K562 (cell line): Measurements from ENCODE around the gene MGAT4B. TPM values are rescaled to one million over a fixed set of nuclear protein-coding genes. Genes with fewer than 3 reads are reported as not detected.

Source experiments
- ATAC-seq: fragments of 200-7000 bp; cut with Tn5 transposase; 3 replicates; pipeline ENCODE4 v1.9.1; 2020; ENCODE audit warnings: moderate library complexity
- BruUV-seq: library from RNA; stranded (reverse); fragments of 400-500 nt; replicated peaks from 2 replicates; lab custom pipeline; 2021; lab: Mats Ljungman, UMichigan
- CTCF ChIA-PET: fragments of 300-600 bp; formaldehyde crosslinking; extraction: SDS; loops from one replicate; lab custom pipeline; 2021; ENCODE audit warnings: low intra/inter-chr PET ratio; lab: Yijun Ruan, JAX
- POLR2A ChIA-PET: fragments of 300-600, 350-650 bp; sonication (Branson Sonifier 250); formaldehyde crosslinking; extraction: SDS; loops from one replicate; lab custom pipeline; 2021; ENCODE audit warnings: antibody characterized with exemption, inconsistent platforms; lab: Yijun Ruan, JAX
- DNase-seq, 4 experiments: peaks; one replicate each; pipeline versions ENCODE4 v3.0.0 to v3.0.0-alpha.2; 2011 to 2018; ENCODE audit warnings: low spot score in 3 of 4, mixed read lengths in 3 of 4; ENCODE audit errors: extremely low read depth in 1 of 4
- FAIRE-seq: peaks from 2 replicates; lab custom pipeline; 2011; peaks lifted over from hg19 to GRCh38; lab: Jason Lieb, UNC
- H2AFZ ChIP-seq: 2 replicates; pipeline ENCODE4 v1.6.0; 2011; ENCODE audit warnings: low read depth, low read length, control low read depth, inconsistent platforms
- H3K27ac ChIP-seq: fragments of 200-600 bp; 3 replicates; pipeline ENCODE4 v1.8.0; 2011; ENCODE audit warnings: low read depth, mild to moderate bottlenecking, control low read depth, inconsistent platforms, low read length, moderate library complexity, mixed read lengths; ENCODE audit errors: extremely low read depth
- H3K27me3 ChIP-seq, 2 experiments: fragments of 300-600 bp in 1 of 2; 2 replicates in 1 of 2; 3 replicates in 1 of 2; pipeline versions ENCODE4 v1.6.0 to v1.8.0; 2011; ENCODE audit warnings: inconsistent platforms in 2 of 2, low read length in 2 of 2, mild to moderate bottlenecking in 1 of 2, mixed read lengths in 1 of 2, moderate library complexity in 1 of 2; ENCODE audit not compliant: control insufficient read depth in 2 of 2, insufficient read depth in 2 of 2
- H3K36me3 ChIP-seq: fragments of 300-600 bp; 3 replicates; pipeline ENCODE4 v1.8.0; 2011; ENCODE audit warnings: mild to moderate bottlenecking, low read length, inconsistent platforms; ENCODE audit not compliant: control insufficient read depth, insufficient read depth
- H3K4me1 ChIP-seq, 2 experiments: fragments of 200-600 bp in 1 of 2; replicated peaks in 1 of 2; 2 replicates in 1 of 2; 3 replicates in 1 of 2; pipeline versions ENCODE4 v1.5.1 to v1.8.0; 2011; ENCODE audit warnings: inconsistent platforms in 2 of 2, low read length in 2 of 2, mild to moderate bottlenecking in 1 of 2, mixed read lengths in 1 of 2, moderate library complexity in 1 of 2; ENCODE audit not compliant: control insufficient read depth in 2 of 2, insufficient read depth in 2 of 2
- H3K4me2 ChIP-seq: 2 replicates; pipeline ENCODE4 v1.6.1; 2011; ENCODE audit warnings: low read length, control low read depth, inconsistent platforms, mixed read lengths; ENCODE audit not compliant: insufficient read depth
- H3K4me3 ChIP-seq: fragments of 200-600 bp; sonication (generic), shearing (Covaris generic); 2 replicates; pipeline ENCODE4 v1.5.1; 2016; ENCODE audit warnings: control low read depth, inconsistent platforms
- H3K79me2 ChIP-seq: fragments of 200-600 bp; 3 replicates; pipeline ENCODE4 v1.8.0; 2011; ENCODE audit warnings: low read length, inconsistent platforms; ENCODE audit not compliant: control insufficient read depth, insufficient read depth
- H3K9ac ChIP-seq, 2 experiments: 2 replicates each; pipeline versions ENCODE4 v1.6.0 to v1.6.1; 2011; ENCODE audit warnings: low read depth in 2 of 2, low read length in 2 of 2, control low read depth in 1 of 2, inconsistent platforms in 1 of 2, mild to moderate bottlenecking in 1 of 2, mixed read lengths in 1 of 2; ENCODE audit not compliant: insufficient read depth in 1 of 2
- H3K9me1 ChIP-seq: one replicate; pipeline ENCODE4 v1.6.0; 2011; ENCODE audit warnings: inconsistent platforms, mild to moderate bottlenecking, low read length, moderate library complexity; ENCODE audit not compliant: control insufficient read depth, insufficient read depth
- H3K9me3 ChIP-seq: replicated peaks from 2 replicates; pipeline ENCODE4 v1.5.1; 2011; ENCODE audit warnings: low read depth, low read length, inconsistent platforms; ENCODE audit not compliant: control insufficient read depth, insufficient read depth
- H4K20me1 ChIP-seq: replicated peaks from 2 replicates; pipeline ENCODE4 v1.6.1; 2011; ENCODE audit warnings: low read length, inconsistent platforms, mixed read lengths; ENCODE audit not compliant: control insufficient read depth, insufficient read depth
- ATF7 ChIP-seq: fragments of 450-650 bp; IDR thresholded peaks from 2 replicates; pipeline ENCODE4 v1.7.1; 2014; ENCODE audit warnings: mild to moderate bottlenecking, moderate library complexity
- CXXC5 ChIP-seq: fragments of 250-450 bp; sonication (Bioruptor Pico); IDR thresholded peaks from 2 replicates; pipeline ENCODE4 v1.8.0; 2022; ENCODE audit warnings: inconsistent platforms, mild to moderate bottlenecking, moderate library complexity
- ESRRA ChIP-seq: fragments of 450-650 bp; IDR thresholded peaks from 2 replicates; pipeline ENCODE4 v1.6.1; 2014; ENCODE audit warnings: low read depth, mild to moderate bottlenecking, moderate library complexity, borderline replicate concordance
- FOXJ2 ChIP-seq: fragments of 200-800 bp; sonication (Bioruptor generic); IDR thresholded peaks from 2 replicates; pipeline ENCODE4 v1.6.1; 2016; ENCODE audit warnings: missing genetic modification characterization, missing compliant biosample characterization
- HDAC8 ChIP-seq: fragments of 450-650 bp; IDR thresholded peaks from 2 replicates; pipeline ENCODE4 v1.6.1; 2016; ENCODE audit warnings: mild to moderate bottlenecking, missing genetic modification characterization, moderate library complexity, missing compliant biosample characterization
- HINFP ChIP-seq: fragments of 450-650 bp; conservative IDR thresholded peaks from 2 replicates; pipeline ENCODE4 v1.6.1; 2016; ENCODE audit warnings: missing genetic modification characterization, low read depth, mild to moderate bottlenecking, control low read depth, missing compliant biosample characterization
- HOXB6 ChIP-seq: fragments of 250-450 bp; sonication (Bioruptor Pico); IDR thresholded peaks from 2 replicates; pipeline ENCODE4 v1.5.1; 2022; ENCODE audit warnings: mild to moderate bottlenecking, borderline replicate concordance
- MIER1 ChIP-seq: fragments of 450-650 bp; IDR thresholded peaks from 2 replicates; pipeline ENCODE4 v1.6.1; 2016; ENCODE audit warnings: antibody characterized with exemption, mild to moderate bottlenecking, low read depth
- RBM34 ChIP-seq: fragments of 200-400 bp; formaldehyde crosslinking; IDR thresholded peaks from 2 replicates; pipeline ENCODE4 v1.6.1; 2018; ENCODE audit warnings: low read length, borderline replicate concordance; ENCODE audit not compliant: insufficient read depth
- ZBTB12 ChIP-seq: fragments of 250-450 bp; sonication (Bioruptor Pico); IDR thresholded peaks from 2 replicates; pipeline ENCODE4 v1.4.0; 2020
- ZBTB43 ChIP-seq: sonication (generic); formaldehyde crosslinking; IDR thresholded peaks from 2 replicates; pipeline ENCODE4 v1.8.0; 2023; ENCODE audit warnings: mild to moderate bottlenecking, missing genetic modification reagents
- ZFX ChIP-seq: sonication (generic); formaldehyde crosslinking; IDR thresholded peaks from 2 replicates; pipeline ENCODE4 v1.8.0; 2022; ENCODE audit warnings: mild to moderate bottlenecking, missing genetic modification reagents, moderate library complexity
- ZNF12 ChIP-seq: sonication (generic); formaldehyde crosslinking; IDR thresholded peaks from 2 replicates; pipeline ENCODE4 v1.4.0; 2020; ENCODE audit warnings: mild to moderate bottlenecking, missing genetic modification reagents
- ZNF133 ChIP-seq: fragments of 250-450 bp; sonication (Bioruptor Pico); IDR thresholded peaks from 2 replicates; pipeline ENCODE4 v1.4.0; 2020; ENCODE audit warnings: mild to moderate bottlenecking
- ZNF23 ChIP-seq: fragments of 250-450 bp; sonication (Bioruptor Pico); IDR thresholded peaks from 2 replicates; pipeline ENCODE4 v1.4.0; 2020; ENCODE audit warnings: mild to moderate bottlenecking
- ZZZ3 ChIP-seq: fragments of 450-650 bp; IDR thresholded peaks from 2 replicates; pipeline ENCODE4 v1.6.1; 2016; ENCODE audit warnings: antibody characterized with exemption, mild to moderate bottlenecking, moderate library complexity
- WGBS: fragments of 100-300 bp; shearing (Covaris generic); methylation state at CpG from one replicate; pipeline ENCODE4 v1.1.6; 2016; ENCODE audit warnings: low coverage, mixed read lengths; ENCODE audit not compliant: insufficient coverage; ENCODE audit errors: missing lambda C conversion rate; 5-methylcytosine and 5-hydroxymethylcytosine counted together
- in situ Hi-C: fragments of 300-500 bp; cut with MboI; formaldehyde crosslinking; loops from 4 replicates; pipeline ENCODE4 v1.15.0; 2018; ENCODE audit warnings: inconsistent platforms, mixed read lengths
- intact Hi-C: fragments of 100-400 bp; cut with micrococcal nuclease; formaldehyde crosslinking; loops from 2 replicates; pipeline ENCODE4 v1.14.2; 2022
- polyA plus RNA-seq, 8 experiments: library from polyadenylated mRNA; depleted of rRNA in 4 of 8; stranded (reverse) in 5 of 8; unstranded in 3 of 8; fragments of >200 nt; fragmentation: Nextera tagmentation in 2 of 8; fragmentation: Illumina TruSeq in 1 of 8; extraction: Ambion mirVana in 2 of 8; extraction: Trizol in 1 of 8; gene quantifications; 2 replicates each; pipeline versions ENCODE4 v1.2.1 to v1.2.3, GENCODE V29; 2011 to 2014; ENCODE audit warnings: inconsistent platforms in 1 of 8, missing spikeins in 1 of 8
- total RNA-seq, 7 experiments: library from RNA; depleted of rRNA in 6 of 7; stranded (reverse); fragments of >200 nt in 6 of 7; fragmentation: Illumina TruSeq in 2 of 7; extraction: Trizol in 2 of 7; gene quantifications; 2 replicates each; pipeline versions ENCODE4 v1.2.1 to v1.2.3, GENCODE V29; 2011 to 2021; ENCODE audit warnings: low replicate concordance in 1 of 7

Gene MGAT4B
- total and polyA plus RNA-seq, 9 of the 15 experiments (the other 6 are each of a cell fraction or from before 2014, with no cell fraction given) = 0.34 to 133 (median 75.4) TPM

- TF ChIP-seq RBM34 = no peak
- TF ChIP-seq HINFP (tag) = no peak
- no peak for TF ChIP-seq ZBTB43 (CRISPR knock-in tag)
- no peak for TF ChIP-seq CXXC5 (CRISPR knock-in tag)
- TF ChIP-seq FOXJ2 (tag) = no peak
- TF ChIP-seq ZNF12 (CRISPR knock-in tag) = no peak
Observed at GRCh38 chr5:179799644-179799973, 7.1 kb downstream of the MGAT4B start (continued).

GRCh38 chr5:179798771-179799643, 7.7 kb downstream of the MGAT4B start:
- FAIRE-seq = no peak
- no peak overlapping the region for H3K4me2 ChIP-seq
- H3K27ac ChIP-seq = no peak overlapping the region
- no peaks in the 10 kb centered on the region for H3K9me3 ChIP-seq
- DNase-seq = no peak
- peaks cover 64% of the 10 kb centered on the region; the same call in 2 of the 3 replicates for H3K36me3 ChIP-seq
- 96% methylated on average over 31 of the region's 36 CpGs for WGBS
- no peak overlapping the region for H3K9ac ChIP-seq
- H2AFZ ChIP-seq = no peak overlapping the region
- no peak overlapping the region for H3K4me3 ChIP-seq
- intact Hi-C loops = no loop called here
- in situ Hi-C loops = no loop called here
- CTCF ChIA-PET = no interaction called here
- peaks cover 9 to 61% of the 10 kb centered on the region in 2 experiments for H3K4me1 ChIP-seq
- POLR2A ChIA-PET = interaction anchor here (0.5 to 1.1 kb wide), 2 partner anchors 12 to 30 kb away, joined by 3 to 5 read pairs; no protein-coding TSS in a partner anchor
- no peaks in the 10 kb centered on the region for H4K20me1 ChIP-seq
- no peaks in the 10 kb centered on the region for H3K27me3 ChIP-seq
- BruUV-seq = no TSS peak
- peaks cover 13% of the 10 kb centered on the region for H3K79me2 ChIP-seq
- no peaks in the 10 kb centered on the region for H3K9me1 ChIP-seq
- no peak for ATAC-seq
- TF ChIP-seq MIER1 (no peak), HOXB6 (no peak), ATF7 (no peak), ZBTB12 (CRISPR knock-in tag) (no peak), ZFX (no peak), ZNF23 (CRISPR knock-in tag) (no peak), ESRRA (no peak), HDAC8 (tag) (no peak), ZNF133 (no peak), ZZZ3 (no peak)
